HCT116 (cell line): Measurements from ENCODE around the gene MEIS1. TPM values are rescaled to one million over a fixed set of nuclear protein-coding genes. Genes with fewer than 3 reads are reported as not detected.

Source experiments
- ATAC-seq: fragments of 200-7000 bp; cut with Tn5 transposase; 2 replicates; pipeline ENCODE4 v1.9.1; 2020; ENCODE audit warnings: mild to moderate bottlenecking, moderate library complexity
- BruUV-seq: library from RNA; stranded (reverse); fragments of 400-500 nt; replicated peaks from 2 replicates; lab custom pipeline; 2021; lab: Mats Ljungman, UMichigan
- CTCF ChIA-PET: fragments of 300-600 bp; sonication (Branson Sonifier 250); formaldehyde crosslinking; loops from one replicate; lab custom pipeline; 2021; ENCODE audit warnings: antibody characterized with exemption; lab: Charles Lee
- POLR2A ChIA-PET: fragments of 300-600, 350-600 bp; sonication (Branson Sonifier 250); formaldehyde crosslinking; loops from one replicate; lab custom pipeline; 2021; ENCODE audit warnings: antibody characterized with exemption; lab: Charles Lee
- RAD21 ChIA-PET, 2 experiments: fragments of 300-600 bp; sonication (Branson Sonifier 250); formaldehyde crosslinking; loops; one replicate each; lab custom pipeline; 2023; ENCODE audit warnings: low total read pairs in 2 of 2; ENCODE audit not compliant: uncharacterized antibody in 2 of 2, unreplicated experiment in 2 of 2, low non-redundant PET in 1 of 2; lab: Charles Lee
- DNase-seq: peaks from one replicate; pipeline ENCODE4 v3.0.0-alpha.2; 2010; ENCODE audit warnings: low read depth, low spot score
- H2AFZ ChIP-seq: fragments of 200-600 bp; shearing (Covaris generic), sonication (generic); 2 replicates; pipeline ENCODE4 v1.6.1; 2017; ENCODE audit warnings: low read depth, mixed run types, mixed read lengths, antibody characterized with exemption, low read length; ENCODE audit not compliant: poor library complexity, severe bottlenecking
- H3K27ac ChIP-seq: 2 replicates; pipeline ENCODE4 v1.5.1; 2012; ENCODE audit warnings: low read depth, low read length
- H3K27me3 ChIP-seq: fragments of 200-600 bp; sonication (generic); 2 replicates; pipeline ENCODE4 v1.6.1; 2016; ENCODE audit warnings: mixed run types, low read length, mixed read lengths; ENCODE audit not compliant: insufficient read depth
- H3K36me3 ChIP-seq, 2 experiments: fragments of 200-500 bp in 1 of 2; fragments of 200-600 bp in 1 of 2; sonication (Bioruptor generic) in 1 of 2; sonication (generic) in 1 of 2; 2 replicates each; pipeline versions ENCODE4 v1.5.1 to v1.6.1; 2014 to 2016; ENCODE audit warnings: low read length in 2 of 2, inconsistent platforms in 1 of 2, mixed read lengths in 1 of 2, mixed run types in 1 of 2; ENCODE audit not compliant: insufficient read depth in 2 of 2, control insufficient read depth in 1 of 2
- H3K4me1 ChIP-seq, 2 experiments: fragments of 200-600 bp in 1 of 2; sonication (generic) in 1 of 2; 2 replicates each; pipeline versions ENCODE4 v1.5.1 to v1.6.1; 2012 to 2017; ENCODE audit warnings: low read length in 2 of 2, inconsistent platforms in 1 of 2, mild to moderate bottlenecking in 1 of 2, mixed read lengths in 1 of 2, mixed run types in 1 of 2, moderate library complexity in 1 of 2; ENCODE audit not compliant: insufficient read depth in 2 of 2, control insufficient read depth in 1 of 2
- H3K4me2 ChIP-seq: fragments of 200-600 bp; sonication (generic); 2 replicates; pipeline ENCODE4 v1.6.1; 2017; ENCODE audit warnings: mixed run types, low read length, mixed read lengths
- H3K4me3 ChIP-seq, 2 experiments: fragments of 200-600 bp in 1 of 2; sonication (generic) in 1 of 2; replicated peaks in 1 of 2; 2 replicates each; pipeline ENCODE4 v1.5.1; 2011 to 2016; ENCODE audit warnings: low read length in 2 of 2, control low read depth in 1 of 2, low read depth in 1 of 2, mild to moderate bottlenecking in 1 of 2, mixed read lengths in 1 of 2, mixed run types in 1 of 2
- H3K79me2 ChIP-seq: fragments of 200-600 bp; sonication (generic); 2 replicates; pipeline ENCODE4 v1.6.1; 2017; ENCODE audit warnings: mild to moderate bottlenecking, mixed run types, low read length, moderate library complexity, mixed read lengths; ENCODE audit not compliant: insufficient read depth
- H3K9ac ChIP-seq: fragments of 200-600 bp; sonication (generic); 2 replicates; pipeline ENCODE4 v1.6.1; 2016; ENCODE audit warnings: low read length, mixed read lengths
- H3K9me2 ChIP-seq: fragments of 200-600 bp; sonication (generic), shearing (Covaris generic); 2 replicates; pipeline ENCODE4 v1.6.1; 2017; ENCODE audit warnings: mixed run types, mild to moderate bottlenecking, moderate library complexity; ENCODE audit not compliant: insufficient read depth
- H3K9me3 ChIP-seq, 2 experiments: fragments of 200-500 bp in 1 of 2; fragments of 200-600 bp in 1 of 2; sonication (Bioruptor generic) in 1 of 2; sonication (generic) in 1 of 2; 2 replicates each; pipeline ENCODE4 v1.6.1; 2014 to 2017; ENCODE audit warnings: low read length in 2 of 2, mixed read lengths in 2 of 2, inconsistent platforms in 1 of 2, low read depth in 1 of 2, mild to moderate bottlenecking in 1 of 2, mixed run types in 1 of 2, moderate library complexity in 1 of 2; ENCODE audit not compliant: control insufficient read depth in 1 of 2, insufficient read depth in 1 of 2
- H4K20me1 ChIP-seq: fragments of 200-600 bp; sonication (generic), shearing (Covaris generic); 2 replicates; pipeline ENCODE4 v1.6.1; 2017; ENCODE audit warnings: mixed run types, mild to moderate bottlenecking, moderate library complexity; ENCODE audit not compliant: insufficient read depth
- EGR1 ChIP-seq: IDR thresholded peaks from 2 replicates; pipeline ENCODE4 v1.6.1; 2012; ENCODE audit warnings: low read depth
- ELF1 ChIP-seq: IDR thresholded peaks from 2 replicates; pipeline ENCODE4 v1.6.1; 2012; ENCODE audit warnings: low read depth, borderline replicate concordance
- JUND ChIP-seq: IDR thresholded peaks from 2 replicates; pipeline ENCODE4 v1.6.1; 2012
- POLR2A ChIP-seq: IDR thresholded peaks from 2 replicates; pipeline ENCODE4 v1.7.0; 2011; ENCODE audit warnings: borderline replicate concordance; ENCODE audit not compliant: insufficient read depth, insufficient read length; ENCODE audit errors: extremely low read depth
- POLR2AphosphoS5 ChIP-seq: IDR thresholded peaks from 2 replicates; pipeline ENCODE4 v1.6.1; 2011; ENCODE audit warnings: mild to moderate bottlenecking, low read depth, low read length, moderate library complexity
- SIN3A ChIP-seq: IDR thresholded peaks from 2 replicates; pipeline ENCODE4 v1.6.1; 2012; ENCODE audit warnings: low read depth
- SP1 ChIP-seq: IDR thresholded peaks from 2 replicates; pipeline ENCODE4 v1.6.1; 2012; ENCODE audit warnings: low read depth
- SRF ChIP-seq: IDR thresholded peaks from 2 replicates; pipeline ENCODE4 v1.6.1; 2012; ENCODE audit warnings: low read depth
- TCF7L2 ChIP-seq: IDR thresholded peaks from 2 replicates; pipeline ENCODE4 v1.7.0; 2011; ENCODE audit warnings: borderline replicate concordance, inconsistent platforms; ENCODE audit not compliant: insufficient read depth, insufficient read length; ENCODE audit errors: extremely low read depth
- ZNF274 ChIP-seq: fragments of 200-500 bp; sonication (Bioruptor generic); IDR thresholded peaks from 2 replicates; pipeline ENCODE4 v1.6.1; 2014; ENCODE audit warnings: mild to moderate bottlenecking, low read depth, low read length, inconsistent platforms
- intact Hi-C: fragments of 100-400 bp; cut with micrococcal nuclease; formaldehyde crosslinking; loops from 2 replicates; pipeline ENCODE4 v1.10.0; 2022
- total RNA-seq: library from RNA; stranded (reverse); gene quantifications from one replicate; pipeline ENCODE4 v1.2.1, GENCODE V29; 2021; ENCODE audit not compliant: unreplicated experiment
- TF ChIP-seq, protein P1 (sequence below): IDR thresholded peaks from 2 replicates; pipeline ENCODE4 v1.6.1; 2012
- TF ChIP-seq, protein P2 (sequence below): IDR thresholded peaks from 2 replicates; pipeline ENCODE4 v1.6.1; 2012; ENCODE audit warnings: low read depth
- TF ChIP-seq, protein P3 (sequence below): IDR thresholded peaks from 2 replicates; pipeline ENCODE4 v1.6.1; 2011; ENCODE audit warnings: mild to moderate bottlenecking, low read length, moderate library complexity; ENCODE audit not compliant: insufficient replicate concordance; ENCODE audit errors: extremely low read depth
- TF ChIP-seq, protein P4 (sequence below): IDR thresholded peaks from 2 replicates; pipeline ENCODE4 v1.6.1; 2012

MEIS1 gene
- total RNA-seq, 1 experiment from 2014 or later, result 0.32 TPM

DNA sequence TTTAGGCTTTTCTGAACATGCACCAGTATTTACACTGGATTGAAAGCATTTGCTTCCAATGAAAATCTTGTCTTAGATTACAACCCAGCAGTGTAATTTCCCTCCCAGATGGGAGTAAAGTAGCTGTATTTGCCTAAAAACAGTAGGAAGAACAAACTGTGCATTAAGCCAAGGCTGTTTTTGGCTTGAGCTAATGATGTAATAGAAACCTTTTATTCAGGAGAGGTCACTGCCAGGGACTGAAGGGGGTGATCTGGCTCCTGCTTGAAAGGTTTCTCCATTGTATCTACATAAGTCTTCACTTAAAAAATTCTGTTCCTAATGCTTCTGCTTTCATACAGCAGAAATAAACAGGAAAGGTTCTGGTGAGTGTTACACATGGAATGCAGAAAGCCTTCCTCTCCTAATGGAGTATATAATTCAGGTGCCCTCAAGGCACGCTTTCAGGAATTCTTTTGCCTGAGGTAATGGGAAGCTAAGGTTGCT, 74.4 kb downstream of the MEIS1 start (continued):
- TF ChIP-seq ZNF274 (no peak), ELF1 (no peak), POLR2AphosphoS5 (no peak)
- TF ChIP-seq, protein P1, sequence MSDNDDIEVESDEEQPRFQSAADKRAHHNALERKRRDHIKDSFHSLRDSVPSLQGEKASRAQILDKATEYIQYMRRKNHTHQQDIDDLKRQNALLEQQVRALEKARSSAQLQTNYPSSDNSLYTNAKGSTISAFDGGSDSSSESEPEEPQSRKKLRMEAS, result no peak
- TF ChIP-seq, protein P2, sequence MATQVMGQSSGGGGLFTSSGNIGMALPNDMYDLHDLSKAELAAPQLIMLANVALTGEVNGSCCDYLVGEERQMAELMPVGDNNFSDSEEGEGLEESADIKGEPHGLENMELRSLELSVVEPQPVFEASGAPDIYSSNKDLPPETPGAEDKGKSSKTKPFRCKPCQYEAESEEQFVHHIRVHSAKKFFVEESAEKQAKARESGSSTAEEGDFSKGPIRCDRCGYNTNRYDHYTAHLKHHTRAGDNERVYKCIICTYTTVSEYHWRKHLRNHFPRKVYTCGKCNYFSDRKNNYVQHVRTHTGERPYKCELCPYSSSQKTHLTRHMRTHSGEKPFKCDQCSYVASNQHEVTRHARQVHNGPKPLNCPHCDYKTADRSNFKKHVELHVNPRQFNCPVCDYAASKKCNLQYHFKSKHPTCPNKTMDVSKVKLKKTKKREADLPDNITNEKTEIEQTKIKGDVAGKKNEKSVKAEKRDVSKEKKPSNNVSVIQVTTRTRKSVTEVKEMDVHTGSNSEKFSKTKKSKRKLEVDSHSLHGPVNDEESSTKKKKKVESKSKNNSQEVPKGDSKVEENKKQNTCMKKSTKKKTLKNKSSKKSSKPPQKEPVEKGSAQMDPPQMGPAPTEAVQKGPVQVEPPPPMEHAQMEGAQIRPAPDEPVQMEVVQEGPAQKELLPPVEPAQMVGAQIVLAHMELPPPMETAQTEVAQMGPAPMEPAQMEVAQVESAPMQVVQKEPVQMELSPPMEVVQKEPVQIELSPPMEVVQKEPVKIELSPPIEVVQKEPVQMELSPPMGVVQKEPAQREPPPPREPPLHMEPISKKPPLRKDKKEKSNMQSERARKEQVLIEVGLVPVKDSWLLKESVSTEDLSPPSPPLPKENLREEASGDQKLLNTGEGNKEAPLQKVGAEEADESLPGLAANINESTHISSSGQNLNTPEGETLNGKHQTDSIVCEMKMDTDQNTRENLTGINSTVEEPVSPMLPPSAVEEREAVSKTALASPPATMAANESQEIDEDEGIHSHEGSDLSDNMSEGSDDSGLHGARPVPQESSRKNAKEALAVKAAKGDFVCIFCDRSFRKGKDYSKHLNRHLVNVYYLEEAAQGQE, result no peak

DNA sequence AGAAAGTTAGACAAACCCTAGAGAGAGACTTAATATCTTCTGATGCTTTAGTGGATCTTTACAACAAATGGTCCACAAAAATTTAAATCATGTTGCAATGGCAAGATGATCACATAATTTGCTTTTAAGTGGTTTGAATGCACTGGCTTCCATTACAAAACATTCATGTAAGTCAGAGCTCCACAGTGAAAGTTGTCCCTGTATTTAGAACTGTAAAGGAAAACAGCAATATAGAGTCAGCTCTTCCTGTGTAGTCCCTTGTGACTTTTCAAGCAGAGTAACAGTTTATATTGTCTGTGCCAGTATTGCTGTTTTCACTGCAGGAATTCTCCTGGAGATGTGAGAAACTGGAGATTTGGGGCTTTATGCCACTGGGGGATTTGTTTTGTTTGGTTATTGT, 77.7 kb downstream of the MEIS1 start:
- Histone ChIP-seq H4K20me1 (no peaks in the 10 kb centered on the region), H3K4me2 (no peak overlapping the region), H3K27ac (no peak overlapping the region), H3K4me3 (no peak overlapping the region), H3K36me3 (no peaks in the 10 kb centered on the region), H3K27me3 (peaks cover 4% of the 10 kb centered on the region; the same call in 1 of the 2 replicates), H3K4me1 (no peaks in the 10 kb centered on the region), H3K9ac (no peak overlapping the region), H3K9me3 (no peaks in the 10 kb centered on the region), H3K9me2 (no peaks in the 10 kb centered on the region), H2AFZ (no peak overlapping the region), H3K79me2 (no peaks in the 10 kb centered on the region)
- DNase-seq (no peak), ATAC-seq (no peak)
- RAD21 ChIA-PET, result no interaction called here
- intact Hi-C loops, result no loop called here
- POLR2A ChIA-PET, result no interaction called here
- CTCF ChIA-PET, result no interaction called here
- no TSS peak for BruUV-seq
- TF ChIP-seq SP1 (no peak), SRF (no peak), POLR2A (no peak), EGR1 (no peak), SIN3A (no peak), TCF7L2 (no peak), JUND (no peak)
- TF ChIP-seq, protein P2, result no peak
- TF ChIP-seq, protein P3, sequence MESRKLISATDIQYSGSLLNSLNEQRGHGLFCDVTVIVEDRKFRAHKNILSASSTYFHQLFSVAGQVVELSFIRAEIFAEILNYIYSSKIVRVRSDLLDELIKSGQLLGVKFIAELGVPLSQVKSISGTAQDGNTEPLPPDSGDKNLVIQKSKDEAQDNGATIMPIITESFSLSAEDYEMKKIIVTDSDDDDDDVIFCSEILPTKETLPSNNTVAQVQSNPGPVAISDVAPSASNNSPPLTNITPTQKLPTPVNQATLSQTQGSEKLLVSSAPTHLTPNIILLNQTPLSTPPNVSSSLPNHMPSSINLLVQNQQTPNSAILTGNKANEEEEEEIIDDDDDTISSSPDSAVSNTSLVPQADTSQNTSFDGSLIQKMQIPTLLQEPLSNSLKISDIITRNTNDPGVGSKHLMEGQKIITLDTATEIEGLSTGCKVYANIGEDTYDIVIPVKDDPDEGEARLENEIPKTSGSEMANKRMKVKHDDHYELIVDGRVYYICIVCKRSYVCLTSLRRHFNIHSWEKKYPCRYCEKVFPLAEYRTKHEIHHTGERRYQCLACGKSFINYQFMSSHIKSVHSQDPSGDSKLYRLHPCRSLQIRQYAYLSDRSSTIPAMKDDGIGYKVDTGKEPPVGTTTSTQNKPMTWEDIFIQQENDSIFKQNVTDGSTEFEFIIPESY, result no peak
- TF ChIP-seq, protein P4, sequence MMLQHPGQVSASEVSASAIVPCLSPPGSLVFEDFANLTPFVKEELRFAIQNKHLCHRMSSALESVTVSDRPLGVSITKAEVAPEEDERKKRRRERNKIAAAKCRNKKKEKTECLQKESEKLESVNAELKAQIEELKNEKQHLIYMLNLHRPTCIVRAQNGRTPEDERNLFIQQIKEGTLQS, result no peak
